Umbilical cord (tissue), 2 donors: ENCODE measurements around the gene TMEM131. TPM values are rescaled to one million over a fixed set of nuclear protein-coding genes. Genes with fewer than 3 reads are reported as not detected.

ENCODE experiments used
- DNase-seq: peaks from one replicate; pipeline ENCODE4 v3.0.0-alpha.2; 2015; ENCODE audit warnings: low spot score
- total RNA-seq: library from RNA; depleted of rRNA; stranded (reverse); fragments of >200 nt; gene quantifications from one replicate; pipeline ENCODE4 v1.2.3, GENCODE V29; 2014; ENCODE audit warnings: low replicate concordance; ENCODE audit not compliant: insufficient read depth

The TMEM131 gene
- total RNA-seq, 1 donor from 2014 or later: 29.9 TPM

GRCh38 chr2:97724946-97725688 is 270.6 kb downstream of the TMEM131 start:
- no peak for DNase-seq

DNA sequence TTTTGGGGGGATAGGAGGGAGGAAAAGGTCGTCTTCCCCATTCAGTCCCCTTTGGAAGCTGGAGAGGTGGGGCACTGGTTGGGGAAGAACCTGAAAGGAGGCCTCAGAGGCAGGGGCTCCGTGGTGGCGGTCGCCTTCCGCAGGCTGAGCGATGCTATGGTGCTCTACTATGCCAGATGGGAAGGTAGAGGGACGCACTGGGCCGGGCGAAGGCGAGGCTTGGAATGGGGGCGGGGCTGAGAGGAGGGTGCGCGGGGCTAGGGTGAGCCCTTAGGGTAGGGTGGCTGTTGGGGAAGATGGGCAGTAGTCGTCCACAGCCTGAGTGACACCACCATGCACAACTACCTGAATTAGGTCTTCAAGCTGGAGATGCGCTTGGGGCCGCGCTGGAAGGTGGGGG is 271.2 kb downstream of the TMEM131 start:
- no peak for DNase-seq

GRCh38 chr2:97724073-97724410 is 271.7 kb downstream of the TMEM131 start:
- DNase-seq: no peak

GRCh38 chr2:97723156-97724072 is 272.3 kb downstream of the TMEM131 start:
- DNase-seq: no peak

GRCh38 chr2:97722227-97722626 is 273.5 kb downstream of the TMEM131 start:
- peak; percentile 12 for DNase-seq

DNA sequence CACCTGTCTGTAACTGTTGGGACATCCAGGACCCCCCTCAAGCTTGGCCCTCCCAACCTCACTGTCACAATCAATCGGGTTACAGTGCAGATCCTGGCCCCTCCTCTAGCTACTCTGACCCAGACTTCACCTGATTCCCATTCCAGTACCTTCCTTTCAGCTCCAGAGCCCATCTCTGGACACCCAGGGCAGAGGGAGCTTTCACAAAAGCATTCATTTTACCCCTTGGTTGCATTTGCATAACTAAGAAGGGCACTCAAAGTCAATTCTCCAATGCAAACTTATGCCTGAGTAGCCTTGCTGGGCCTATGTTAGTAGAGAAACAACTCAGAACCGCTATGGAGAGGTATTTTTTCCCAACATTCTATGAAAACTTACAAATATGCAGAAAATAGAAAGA is 275.0 kb downstream of the TMEM131 start:
- no peak for DNase-seq

GRCh38 chr2:97719362-97720155 is 276.2 kb downstream of the TMEM131 start:
- DNase-seq: no peak

DNA sequence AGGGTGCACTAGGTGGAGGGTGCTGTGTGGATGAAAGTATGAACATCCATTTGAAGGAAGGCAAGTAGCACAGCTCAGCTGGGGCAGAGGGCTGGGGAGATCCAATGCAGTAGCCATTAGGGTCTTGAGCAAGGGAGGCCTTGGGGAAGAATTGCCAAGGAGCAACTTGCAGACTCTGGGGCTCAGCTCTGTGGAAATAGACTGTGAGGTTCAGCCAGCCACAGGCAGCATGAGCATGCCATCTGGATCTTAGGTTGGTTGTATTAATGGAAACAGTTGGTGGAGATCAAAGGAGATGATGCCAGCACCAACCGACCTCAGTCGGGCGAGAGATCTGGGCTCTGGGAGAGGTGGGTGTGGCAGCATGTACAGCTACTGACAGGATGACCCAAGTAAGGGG is 276.8 kb downstream of the TMEM131 start:
- no peak for DNase-seq

- DNase-seq: no peak
Observed at GRCh38 chr2:97718051-97718882, 277.5 kb downstream of the TMEM131 start.

DNA sequence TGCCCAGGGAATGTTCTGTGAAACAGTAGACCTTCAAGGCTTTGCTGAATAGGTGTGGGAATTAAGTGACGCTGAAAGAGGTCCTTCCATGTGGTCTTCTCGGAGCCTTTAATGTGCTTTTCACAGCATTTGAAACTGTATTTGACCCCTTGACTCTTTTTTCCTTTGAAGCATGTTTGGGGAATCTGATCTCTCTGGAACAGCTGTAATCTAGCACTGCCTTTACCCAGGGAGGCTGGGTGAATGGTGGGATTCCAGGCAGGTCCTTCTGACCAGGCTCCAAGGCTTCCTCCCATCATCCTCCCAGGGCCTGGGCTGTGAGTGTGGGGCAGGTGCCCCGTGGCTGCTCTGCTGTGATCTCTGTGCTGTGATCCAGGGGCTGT is 278.1 kb downstream of the TMEM131 start:
- DNase-seq: no peak

- no peak for DNase-seq
Observed at GRCh38 chr2:97716695-97717612, 278.8 kb downstream of the TMEM131 start.

DNA sequence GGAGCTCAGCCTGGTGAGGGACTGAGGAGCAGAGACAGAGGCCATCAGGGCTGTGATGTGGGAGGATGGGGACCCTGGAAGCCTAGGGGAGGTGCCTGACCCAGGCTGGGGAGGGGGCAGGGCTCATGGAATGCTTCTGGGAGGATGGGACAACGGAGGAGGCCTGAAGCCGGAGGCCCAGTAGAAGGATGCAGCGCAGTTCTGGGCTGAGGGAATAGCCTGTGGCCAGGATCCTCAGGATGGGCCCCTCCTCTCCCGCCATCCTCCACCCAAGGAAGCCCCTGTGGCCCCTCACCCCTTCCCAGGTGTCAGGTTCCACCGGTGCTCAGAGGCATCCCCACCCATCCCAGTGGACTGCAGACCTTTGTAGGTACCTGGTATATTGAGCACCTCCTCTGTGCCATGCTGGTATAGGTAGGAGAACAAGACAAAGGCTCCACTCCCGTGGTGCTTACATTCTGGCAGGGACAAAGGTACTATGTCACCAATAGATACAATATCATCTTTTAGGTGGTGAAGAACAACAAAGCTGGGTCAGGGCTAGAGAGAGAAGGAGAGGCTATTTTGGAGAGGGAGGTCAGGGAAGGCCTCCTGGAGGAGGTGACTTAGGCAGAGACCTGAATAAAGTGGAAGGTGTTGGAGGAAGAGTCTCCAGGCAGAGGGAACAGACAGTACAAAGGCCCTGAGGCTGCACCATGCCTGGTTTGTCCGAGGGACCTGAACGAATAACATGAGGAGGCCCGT is 279.6 kb downstream of the TMEM131 start:
- DNase-seq: no peak

DNA sequence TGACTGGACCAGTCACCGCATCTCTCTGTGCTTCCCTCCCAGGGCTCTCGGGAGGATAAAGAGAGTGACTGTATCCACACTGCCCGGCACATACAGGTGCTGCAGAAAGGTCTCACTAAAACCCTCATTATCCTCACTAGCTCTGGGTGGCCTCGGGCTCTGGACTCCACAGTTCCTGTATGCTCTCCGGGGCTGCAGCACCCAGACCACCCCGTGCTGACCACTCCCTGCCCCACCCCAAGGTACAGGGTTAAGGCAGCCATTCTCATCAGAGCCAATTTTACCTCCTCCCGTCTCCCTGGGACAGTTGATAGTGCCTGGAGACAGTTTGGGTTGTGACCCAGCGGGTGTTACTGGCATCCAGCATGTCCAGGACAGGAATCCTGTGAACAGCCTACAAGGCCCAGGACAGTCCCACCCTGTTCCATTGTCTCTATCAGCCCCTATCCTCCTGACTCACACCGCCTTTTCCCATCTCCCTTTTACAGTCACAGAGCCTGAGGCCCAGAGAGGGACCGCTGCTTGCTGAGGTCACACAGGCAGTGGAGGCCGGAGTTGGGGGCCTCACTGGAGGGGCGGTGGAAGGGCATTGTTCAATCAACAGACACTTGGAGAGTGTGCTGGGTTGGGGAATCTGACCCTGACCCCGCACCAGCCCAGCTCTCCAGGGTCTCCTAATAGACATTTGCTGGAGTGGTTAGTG is 280.6 kb downstream of the TMEM131 start:
- DNase-seq: no peak

DNA sequence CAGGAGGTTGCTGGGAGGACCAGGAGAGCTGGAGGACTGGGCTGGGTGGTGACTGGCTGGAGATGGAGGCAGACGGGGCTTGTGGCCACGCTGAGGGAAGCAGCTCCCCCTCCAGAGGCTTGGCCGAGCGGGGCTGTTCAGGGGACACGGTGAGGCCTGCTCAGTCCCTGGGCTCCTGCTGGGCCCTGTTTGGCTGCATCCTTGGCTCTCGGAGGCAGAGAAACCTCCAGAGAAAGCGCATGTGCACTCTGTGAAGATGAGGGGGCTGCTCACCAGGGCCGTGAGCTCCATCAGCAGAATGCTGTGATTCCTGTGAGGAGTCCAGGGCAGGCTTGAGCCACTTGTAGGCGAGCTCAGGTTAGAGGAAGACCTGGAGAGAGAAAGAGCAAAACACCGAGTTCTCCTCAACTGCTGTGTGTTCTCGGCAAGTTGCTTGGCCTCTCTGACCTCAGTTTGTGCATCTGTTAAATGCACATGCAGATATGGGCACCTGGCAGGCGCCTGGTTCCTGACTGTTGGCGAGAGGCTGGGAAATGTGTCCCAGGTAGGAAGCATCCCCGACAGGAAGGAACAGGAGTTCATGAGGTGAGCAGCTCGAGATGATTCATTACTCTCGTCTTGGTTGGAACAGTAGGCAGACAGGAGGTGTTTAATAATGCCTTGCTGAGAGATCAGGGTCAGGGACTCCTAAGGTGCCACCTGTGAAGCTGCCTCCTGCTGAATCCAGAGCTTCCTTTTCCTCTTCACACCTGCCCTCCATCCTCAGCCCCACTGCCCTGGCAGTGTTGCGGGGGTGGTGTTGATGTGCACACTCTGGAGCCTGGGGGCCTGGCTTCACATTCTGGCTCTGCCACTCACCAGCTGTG is 281.4 kb downstream of the TMEM131 start:
- DNase-seq: no peak

DNA sequence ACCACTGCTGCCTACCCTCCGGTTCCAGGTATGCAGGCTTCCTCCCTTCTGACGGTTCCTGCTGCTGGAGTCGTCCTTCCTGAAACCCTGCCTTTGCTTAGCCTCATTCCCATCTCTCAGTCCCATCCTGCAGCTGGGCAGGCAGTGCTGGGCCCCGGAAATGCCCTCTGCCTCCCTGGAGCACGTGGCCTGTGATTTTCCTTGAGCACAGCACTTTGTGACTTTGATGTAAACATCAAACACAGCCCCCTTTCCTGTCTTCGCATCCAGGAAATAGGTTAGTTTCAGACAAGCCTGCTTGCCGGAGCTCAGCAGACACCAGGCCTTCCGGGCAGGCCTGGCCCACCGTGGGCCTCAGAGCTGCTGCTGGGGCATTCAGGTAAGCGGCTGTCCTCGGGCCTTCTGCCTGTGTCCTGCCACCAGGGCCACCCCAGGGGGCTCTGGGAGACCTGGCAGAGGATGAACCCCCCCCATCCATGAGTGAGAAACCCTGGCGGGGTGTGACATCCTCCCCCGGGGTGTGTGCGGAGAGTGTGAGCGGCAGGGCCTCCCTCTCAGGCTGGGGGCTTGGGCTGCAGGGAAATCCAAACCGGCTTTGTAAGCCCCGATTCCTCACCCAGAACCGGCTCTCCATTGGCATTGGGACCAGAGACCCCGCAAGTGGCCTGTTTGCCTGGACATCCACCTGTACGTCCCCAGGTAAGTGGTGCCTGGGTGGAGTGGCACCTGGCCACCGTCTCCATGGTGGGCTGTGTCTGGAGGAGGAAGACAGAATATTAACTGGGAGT is 282.3 kb downstream of the TMEM131 start, which contains the start of gene ZAP70:
Gene ZAP70 (plus strand): TSS at position 281 of the 788 bp plus-strand sequence. CDS start 10,461 bp downstream, outside the sequence.
- DNase-seq: no peak

GRCh38 chr2:97712693-97713295 is 283.0 kb downstream of the TMEM131 start:
- no peak for DNase-seq
